HG03342 (cell line): Measurements from ENCODE around the gene SMARCA2.

ENCODE experiments used
- ATAC-seq: cut with Tn5 transposase; IDR thresholded peaks from one replicate; pipeline ENCODE4 v1.9.1; 2021; ENCODE audit warnings: mild to moderate bottlenecking, moderate library complexity; ENCODE audit not compliant: unreplicated experiment

SMARCA2 gene

DNA sequence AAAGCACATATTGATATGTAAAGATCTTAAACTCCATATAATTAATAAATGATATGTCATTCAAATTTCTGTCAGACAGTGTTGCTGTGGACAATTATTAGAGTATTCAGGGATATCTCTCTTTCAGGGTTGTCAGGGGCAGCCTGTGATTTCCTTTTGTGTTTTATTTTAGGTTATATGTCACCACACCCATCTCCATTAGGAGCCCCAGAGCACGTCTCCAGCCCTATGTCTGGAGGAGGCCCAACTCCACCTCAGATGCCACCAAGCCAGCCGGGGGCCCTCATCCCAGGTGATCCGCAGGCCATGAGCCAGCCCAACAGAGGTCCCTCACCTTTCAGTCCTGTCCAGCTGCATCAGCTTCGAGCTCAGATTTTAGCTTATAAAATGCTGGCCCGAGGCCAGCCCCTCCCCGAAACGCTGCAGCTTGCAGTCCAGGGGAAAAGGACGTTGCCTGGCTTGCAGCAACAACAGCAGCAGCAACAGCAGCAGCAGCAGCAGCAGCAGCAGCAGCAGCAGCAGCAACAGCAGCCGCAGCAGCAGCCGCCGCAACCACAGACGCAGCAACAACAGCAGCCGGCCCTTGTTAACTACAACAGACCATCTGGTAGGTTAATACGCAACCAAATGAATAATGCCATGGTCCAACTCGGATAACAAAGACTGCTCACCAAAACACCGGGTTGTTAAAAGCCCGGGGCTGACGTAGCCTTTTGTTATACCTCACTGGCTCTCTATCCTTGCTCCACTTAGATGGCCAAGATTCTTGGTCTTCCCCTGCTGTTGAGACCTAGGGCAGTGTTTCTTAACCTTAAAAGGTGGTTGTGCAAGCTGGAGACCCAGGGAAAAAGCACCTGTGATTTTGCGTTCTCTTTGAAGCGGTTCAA lies 24.4 kb downstream of the SMARCA2 start:
- ATAC-seq: no peak

DNA sequence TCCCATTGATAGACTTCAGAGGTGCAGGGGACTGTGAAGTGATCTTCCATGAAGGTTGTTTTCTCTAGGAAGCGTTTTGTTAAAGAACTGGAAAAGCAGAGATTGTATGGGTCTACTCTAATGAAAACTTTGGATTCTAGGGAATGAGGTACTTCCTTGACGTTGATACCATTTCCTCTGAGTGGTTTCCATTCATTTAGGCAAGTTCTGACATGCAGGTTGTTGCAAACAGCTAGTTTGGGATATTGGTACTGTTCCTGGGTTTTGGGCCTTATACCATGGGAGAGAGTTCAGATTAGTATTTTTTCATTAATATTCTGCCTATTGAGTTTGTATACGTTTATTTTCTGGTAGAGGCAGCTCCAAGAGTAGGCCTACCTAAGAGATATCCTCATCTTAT lies 25.7 kb downstream of the SMARCA2 start:
- no peak for ATAC-seq

DNA sequence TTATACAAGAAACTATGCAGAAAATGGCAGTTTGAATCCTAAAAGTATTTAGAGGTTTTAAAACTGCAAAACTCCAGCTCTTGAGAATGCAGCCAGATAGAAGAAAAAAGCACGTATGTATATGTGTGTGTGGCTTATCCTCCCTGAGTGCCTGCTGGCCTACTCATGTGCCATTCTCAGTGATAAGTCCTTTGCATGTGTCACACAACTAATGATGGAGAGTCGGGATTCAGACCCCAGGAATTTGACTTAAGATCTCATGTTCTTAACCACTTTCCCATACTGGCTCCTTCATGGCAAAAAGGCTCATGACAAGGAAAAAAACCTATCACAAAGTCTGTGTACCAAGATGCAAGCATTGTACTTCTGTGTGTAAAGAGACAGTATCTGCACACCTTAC lies 26.6 kb downstream of the SMARCA2 start:
- no peak for ATAC-seq

DNA sequence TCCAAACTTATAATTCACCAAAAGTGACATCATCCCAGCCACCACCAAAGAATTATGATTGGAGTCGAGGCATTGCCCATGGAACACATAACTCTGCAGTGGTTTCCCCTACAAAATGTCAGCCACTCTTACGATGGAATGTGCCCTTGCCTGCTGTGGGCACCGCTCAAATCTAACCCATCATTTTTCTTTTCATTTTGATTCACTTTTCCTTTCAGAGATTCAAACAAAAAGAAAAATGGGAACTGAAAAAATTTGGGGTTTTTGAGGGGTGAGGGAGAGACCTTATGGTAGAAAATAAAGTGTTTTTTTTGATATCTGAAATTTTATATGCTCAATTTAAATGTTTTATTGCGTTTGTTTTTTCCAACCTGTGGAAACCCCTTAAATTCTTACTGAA lies 28.1 kb downstream of the SMARCA2 start:
- ATAC-seq: peak; percentile 8

DNA sequence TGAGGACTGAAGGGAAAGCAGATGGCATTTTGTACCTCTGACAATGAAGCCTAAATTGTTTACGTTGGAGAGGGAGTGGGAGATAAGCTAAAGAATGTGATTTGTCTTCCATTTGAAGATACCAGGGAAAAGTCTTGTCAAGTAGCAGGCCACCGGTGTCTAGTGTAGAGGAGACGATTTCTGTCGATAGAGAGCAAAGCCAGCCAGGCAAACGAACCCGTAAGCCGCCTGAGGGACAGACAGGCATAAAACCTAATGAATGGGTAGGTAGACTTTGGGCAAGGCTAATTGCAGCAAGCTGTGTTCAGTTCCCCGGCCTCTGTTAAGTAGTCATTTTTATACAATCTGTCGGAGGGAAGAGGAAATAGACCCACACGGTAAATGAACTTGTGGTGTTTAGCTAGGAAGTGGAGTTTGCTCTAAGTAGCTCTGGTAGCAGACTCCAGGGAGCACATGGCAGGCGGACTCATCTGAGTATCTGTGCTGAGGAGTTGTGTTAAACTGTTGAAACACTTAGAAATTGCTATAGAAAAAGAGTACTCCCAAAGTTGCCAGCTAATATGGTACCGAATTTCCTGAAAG lies 28.8 kb downstream of the SMARCA2 start:
- ATAC-seq: peak; percentile 62

DNA sequence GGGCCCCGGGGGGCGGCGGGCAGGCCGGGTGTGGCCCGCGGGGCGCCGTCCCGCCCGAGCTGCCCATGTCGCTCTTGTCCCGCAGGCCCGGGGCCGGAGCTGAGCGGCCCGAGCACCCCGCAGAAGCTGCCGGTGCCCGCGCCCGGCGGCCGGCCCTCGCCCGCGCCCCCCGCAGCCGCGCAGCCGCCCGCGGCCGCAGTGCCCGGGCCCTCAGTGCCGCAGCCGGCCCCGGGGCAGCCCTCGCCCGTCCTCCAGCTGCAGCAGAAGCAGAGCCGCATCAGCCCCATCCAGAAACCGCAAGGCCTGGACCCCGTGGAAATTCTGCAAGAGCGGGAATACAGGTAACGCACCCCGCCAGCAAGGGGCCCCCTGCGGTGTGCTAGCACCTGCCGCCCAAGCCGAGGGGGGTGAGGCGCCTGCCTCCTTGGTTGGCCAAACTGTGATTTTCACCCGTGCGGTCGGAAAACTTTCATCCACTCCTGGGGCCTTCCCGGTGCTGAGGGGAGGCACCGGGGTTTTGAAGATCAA lies 32.1 kb downstream of the SMARCA2 start:
- ATAC-seq: no peak

DNA sequence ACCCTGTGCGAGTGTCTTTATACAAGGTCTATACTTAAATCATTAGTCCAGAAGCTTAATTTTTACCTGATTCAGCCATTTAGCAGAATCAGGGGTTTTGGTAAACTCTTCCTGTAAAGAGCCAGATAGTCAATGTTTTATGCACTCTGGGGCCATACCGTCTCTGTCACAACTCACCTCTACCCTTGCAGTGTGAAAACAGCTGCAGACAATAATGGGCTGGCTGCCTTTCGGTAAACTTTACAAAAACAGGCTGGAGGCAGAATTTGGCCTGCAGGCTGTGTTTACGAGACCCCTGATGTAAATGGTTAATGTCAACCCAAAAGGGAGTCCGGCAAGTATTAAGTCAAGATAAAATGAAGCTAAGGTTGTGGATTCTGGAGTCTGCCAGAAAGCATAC lies 32.8 kb downstream of the SMARCA2 start:
- ATAC-seq: no peak

DNA sequence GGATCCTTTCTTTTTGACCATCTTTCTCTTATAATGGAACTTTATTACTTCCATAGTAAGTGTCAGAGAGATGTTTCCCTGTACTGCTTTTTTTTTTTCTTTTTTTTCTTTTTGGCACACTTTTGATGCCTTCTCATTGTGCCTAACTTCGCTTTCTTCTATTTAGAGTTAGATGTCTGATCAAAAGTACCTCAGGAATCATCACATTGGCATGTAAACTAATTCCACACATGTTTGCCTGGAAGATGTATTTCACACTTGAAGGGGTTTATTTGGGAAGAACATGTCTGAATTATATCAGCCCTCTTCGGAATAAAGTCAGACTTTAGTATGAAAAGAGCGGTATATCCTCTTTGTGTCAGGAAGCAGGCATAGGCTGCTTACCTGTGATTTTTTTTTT lies 35.1 kb downstream of the SMARCA2 start:
- ATAC-seq: no peak

DNA sequence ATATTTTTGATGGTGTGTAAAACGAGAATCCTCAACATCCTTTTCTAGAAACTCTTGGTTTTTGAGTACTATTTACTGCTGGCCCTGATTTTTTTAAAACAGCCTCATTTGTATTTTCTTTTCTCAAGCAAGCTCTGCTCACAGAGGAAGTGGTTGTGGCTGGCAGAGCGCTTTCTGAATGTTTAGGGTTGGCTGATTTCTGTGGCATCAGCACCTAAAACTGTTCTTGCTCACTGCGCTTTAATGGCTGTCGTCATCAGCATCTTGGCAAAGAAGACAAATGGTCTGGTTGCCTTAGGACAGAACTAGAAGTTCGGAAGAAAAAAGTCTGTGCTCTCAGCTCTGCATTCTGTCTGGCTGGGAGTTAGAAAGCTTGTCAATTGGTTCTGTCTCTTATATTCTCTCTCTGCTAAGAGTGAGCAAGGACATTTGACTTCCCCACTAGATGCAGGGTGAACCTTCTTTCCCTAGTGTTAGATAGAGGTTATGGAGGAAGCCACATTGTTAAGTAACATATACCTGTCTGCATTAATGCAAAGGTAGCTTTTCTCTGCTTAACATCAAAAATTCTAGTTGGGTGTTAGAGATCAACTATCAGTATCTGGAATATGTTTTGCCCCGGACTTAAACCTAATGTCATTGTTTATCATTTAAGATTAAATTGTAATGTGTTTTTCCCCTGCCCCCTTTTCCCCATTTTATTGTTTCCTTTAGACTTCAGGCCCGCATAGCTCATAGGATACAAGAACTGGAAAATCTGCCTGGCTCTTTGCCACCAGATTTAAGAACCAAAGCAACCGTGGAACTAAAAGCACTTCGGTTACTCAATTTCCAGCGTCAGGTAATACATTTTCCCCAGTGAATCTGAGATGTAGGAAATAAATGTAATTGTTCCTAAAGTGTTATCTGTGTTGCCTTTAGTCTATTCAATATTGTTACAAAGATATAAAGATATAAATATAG lies 39.0 kb downstream of the SMARCA2 start:
- peak; percentile 96 for ATAC-seq

DNA sequence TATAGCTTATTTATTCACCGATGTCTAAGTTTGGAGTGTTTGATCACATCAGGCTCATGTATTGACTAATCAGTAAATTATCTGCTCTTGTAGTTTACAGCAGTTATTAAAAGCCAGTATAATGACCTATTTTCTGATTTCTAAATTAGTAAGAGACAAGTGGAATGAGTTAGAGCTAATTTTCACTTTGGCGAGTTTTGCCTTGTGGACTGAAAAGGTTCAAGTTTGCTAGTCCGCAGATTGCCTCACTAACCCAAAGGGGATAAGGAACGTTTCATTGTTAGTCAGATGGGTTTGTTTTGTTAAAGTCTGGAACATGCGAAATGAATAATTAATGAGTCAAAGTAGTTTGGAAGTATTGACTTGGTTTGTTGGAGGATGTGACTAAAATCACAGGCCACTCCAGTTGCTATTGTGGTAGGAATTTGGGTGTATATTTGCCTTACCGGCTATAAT lies 40.1 kb downstream of the SMARCA2 start:
- ATAC-seq: no peak

DNA sequence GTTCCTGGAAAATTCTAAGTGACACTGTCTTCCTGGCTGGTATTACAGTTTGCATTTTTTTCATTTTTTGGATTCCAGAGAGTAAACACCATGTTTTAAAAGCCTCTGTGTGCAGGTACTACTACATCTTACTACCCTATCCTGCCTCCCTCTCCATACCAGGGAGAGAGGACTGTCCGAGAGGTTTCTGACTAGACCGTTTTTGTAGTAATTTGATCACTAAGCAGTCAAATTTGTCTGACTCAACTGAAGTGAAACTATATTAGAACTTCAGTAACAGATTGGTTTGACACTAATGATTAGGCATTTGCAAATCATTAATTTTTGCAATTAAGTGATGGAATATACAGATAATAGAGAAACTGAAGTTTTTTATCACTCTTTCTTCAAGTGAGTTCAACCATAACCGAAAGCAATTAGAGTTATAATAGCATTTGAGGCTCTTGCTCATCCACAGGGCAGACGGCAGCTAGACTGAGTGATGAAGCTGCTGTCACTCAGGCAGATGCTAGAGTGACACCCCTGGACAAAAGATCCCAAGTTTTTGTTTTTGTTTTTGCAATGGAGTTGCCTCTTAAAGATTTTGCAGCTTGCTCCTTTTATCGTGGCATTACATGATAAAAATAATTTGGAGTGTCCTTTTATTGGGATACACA lies 44.3 kb downstream of the SMARCA2 start:
- ATAC-seq: no peak

DNA sequence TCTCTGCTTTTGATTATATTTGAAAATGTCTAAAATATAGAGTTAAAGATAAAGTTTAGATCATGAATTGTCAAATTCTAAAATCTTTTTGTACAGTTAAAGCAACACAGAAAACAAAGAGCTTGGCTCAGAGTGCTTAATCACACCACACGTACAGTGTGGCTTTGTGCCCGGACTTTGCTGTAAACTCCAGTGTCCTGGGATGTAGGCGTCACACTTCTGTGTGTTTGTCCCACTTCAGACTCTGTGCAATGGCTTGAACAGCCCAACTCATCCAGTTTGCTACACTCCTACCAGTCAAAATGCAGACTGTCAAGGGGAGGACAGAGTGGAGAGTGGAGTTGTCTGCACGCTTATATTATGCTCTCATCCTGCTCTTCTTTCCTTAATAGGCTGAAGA lies 45.3 kb downstream of the SMARCA2 start:
- no peak for ATAC-seq

DNA sequence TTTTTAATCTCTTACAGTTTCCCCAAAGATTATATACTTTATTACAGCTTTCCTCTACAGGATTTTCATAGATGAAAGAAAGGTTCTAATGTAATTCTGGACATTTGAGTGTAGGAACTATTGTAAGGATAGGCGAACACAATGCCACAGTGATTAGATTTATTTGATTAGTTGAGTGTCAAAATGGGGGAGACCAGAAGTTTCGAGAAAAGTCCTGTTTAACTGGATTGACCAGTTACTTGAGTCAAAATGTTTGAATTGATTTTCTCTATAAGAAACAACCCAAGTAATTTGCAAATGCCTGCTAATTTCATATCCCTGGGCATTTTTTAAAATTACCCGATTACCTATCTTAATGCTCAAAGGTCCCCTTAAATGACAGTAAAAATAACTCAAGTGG lies 50.6 kb downstream of the SMARCA2 start:
- ATAC-seq: no peak

DNA sequence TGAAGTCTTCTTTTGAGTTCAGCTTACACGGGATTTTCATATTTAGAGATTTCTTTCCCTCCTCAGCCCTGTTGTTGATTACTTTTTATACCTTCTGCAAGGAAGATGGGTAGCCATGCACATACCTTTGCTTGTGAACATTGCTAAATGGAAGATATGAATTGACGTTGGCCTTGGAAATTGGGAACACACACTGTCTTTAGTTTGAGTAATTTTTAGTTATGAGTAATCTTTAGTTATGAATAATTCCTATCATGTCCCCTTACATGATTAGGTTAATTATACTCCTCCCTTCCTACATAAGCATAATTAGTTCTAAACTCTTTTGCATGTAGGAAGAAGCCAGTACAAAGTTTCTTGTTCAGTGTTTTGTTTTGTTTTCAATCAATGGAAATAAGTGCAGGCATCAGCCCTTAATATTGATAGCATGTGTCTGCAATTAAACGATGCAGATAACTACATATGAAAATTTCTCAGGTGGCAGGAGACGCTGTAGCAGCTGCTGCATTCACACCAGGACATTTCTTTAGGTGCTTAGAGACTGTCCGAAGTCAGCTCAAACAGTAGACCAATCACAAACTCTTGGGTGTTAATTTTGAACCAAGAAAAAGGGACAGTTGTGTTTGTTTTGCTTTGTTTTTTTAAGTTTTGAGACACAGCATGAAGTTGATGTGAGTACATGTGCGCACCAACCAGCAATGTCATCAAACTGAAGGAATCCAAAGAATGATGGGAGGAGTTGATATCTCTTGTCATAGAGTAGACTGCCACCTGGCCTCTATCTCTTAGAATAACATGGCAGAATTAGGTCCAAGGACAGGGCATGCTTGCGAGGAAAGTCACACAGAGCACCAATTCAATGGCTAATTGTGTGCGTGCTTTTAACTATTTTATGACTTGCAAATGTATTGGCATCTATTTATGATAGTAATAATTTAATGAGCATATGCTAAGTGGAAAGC lies 51.4 kb downstream of the SMARCA2 start:
- ATAC-seq: no peak

DNA sequence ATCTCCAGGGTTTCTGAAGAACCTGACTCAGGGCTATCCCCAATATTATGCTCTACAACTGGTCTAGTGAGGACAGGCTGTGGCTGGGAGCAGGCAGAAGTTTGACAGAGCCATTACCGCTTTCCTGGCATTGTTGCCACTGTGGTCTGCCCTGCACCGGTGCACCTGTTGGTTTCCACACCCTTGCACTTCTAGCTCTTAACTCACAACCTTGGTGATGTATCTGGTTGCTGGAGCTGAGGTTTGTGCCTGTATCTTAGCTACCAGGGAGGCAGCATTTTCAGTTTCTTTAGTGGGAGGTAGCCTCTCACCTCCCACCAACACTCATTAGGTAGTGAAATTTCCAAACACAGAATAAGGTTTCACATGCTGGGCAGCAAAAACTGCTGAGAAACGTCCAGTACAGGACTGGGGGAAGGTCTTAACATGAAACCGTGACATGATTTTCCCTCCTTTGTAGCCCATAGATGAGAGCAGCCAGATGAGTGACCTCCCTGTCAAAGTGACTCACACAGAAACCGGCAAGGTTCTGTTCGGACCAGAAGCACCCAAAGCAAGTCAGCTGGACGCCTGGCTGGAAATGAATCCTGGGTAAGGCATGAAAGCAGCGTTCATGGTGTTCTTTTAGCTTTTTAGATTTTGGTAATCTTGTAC lies 57.7 kb downstream of the SMARCA2 start:
- no peak for ATAC-seq

DNA sequence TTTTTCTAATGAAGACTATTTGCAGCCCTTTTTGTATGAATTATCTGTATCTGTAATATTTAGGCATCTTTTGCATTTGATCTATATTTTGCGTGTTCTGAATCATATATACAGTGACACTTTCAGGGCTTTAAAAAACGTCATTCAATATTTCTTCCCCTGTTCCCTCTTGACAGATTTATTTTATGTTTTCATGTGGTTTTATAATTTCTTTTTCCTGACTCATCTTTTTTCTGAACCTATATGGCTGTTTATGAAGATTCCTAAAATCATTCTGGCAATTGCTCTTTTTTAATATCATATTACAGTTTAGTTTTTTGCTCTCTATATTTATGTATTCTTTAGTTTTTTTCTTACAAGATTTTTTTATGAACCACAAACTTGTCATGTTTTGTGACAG lies 67.6 kb downstream of the SMARCA2 start:
- no peak for ATAC-seq

DNA sequence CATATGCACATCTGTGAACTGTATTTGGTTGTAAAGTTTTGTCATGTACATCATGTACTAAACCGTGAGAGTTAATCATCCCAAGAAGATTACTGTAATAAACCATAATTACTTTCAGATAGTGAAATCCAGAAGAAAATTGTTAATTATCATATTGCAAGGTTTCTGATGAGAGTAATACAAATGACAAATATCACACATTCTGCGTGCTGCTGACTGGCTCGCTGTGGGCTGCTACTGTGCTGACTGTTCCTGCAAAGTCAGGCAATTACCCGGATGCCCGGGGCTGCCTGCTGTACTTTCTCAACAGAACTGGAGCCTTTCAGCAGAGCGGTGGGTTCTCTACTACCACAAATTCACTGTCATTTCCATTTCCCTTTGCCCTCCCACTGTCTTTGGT lies 68.3 kb downstream of the SMARCA2 start:
- no peak for ATAC-seq

DNA sequence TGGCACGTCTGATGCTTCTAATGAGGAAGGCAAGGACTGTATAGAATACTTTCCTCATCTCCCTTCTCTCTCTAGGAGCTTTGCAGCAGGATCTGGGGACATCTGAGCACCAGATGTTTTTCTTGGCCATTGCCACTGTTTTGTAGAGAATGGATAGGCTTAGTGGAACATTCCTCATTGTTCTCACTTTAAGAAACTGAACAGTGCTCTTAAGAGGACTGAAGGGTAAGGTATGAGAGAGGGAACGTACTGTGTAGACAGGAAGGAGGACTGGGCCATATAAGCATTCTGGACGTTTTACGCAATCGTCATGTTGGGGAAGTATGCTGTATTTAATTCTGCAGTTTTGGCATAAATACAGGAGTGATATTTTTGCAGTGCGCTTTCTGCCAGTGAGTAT lies 70.6 kb downstream of the SMARCA2 start:
- ATAC-seq: no peak

DNA sequence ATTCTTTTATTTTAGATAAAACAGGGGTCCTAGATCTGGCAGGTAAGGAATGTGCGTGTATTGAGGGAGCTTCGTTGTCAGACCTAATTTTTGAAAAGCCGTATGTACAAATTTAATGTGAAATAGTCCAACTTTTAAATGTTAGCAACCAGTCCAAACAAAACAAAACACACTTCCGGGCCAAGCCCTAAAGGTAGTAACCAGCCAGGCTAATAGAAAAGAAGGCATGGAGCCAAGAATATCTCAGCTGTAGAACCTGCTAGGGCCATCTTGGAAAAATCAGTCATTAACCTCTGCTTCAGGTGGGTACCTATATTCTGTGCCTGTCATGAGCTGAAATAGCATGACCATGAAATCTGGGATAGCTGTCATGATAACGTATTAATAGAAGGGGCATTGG lies 71.0 kb downstream of the SMARCA2 start:
- no peak for ATAC-seq
